HEK293 (cell line): ENCODE measurements around the gene SNAP23.

ENCODE experiments used
- CTCF ChIA-PET: fragments of 350-600 bp; formaldehyde crosslinking; extraction: SDS; loops from one replicate; lab custom pipeline; 2021; ENCODE audit warnings: antibody characterized with exemption; lab: Yijun Ruan, JAX
- POLR2A ChIA-PET: fragments of 300-600 bp; formaldehyde crosslinking; extraction: SDS; loops from one replicate; lab custom pipeline; 2020; ENCODE audit warnings: antibody characterized with exemption, inconsistent platforms; lab: Yijun Ruan, JAX
- H3K27ac ChIP-seq: fragments of 200-500 bp; sonication (Bioruptor generic); 2 replicates; pipeline ENCODE4 v1.5.1; 2014; ENCODE audit warnings: low read depth, low read length, control low read depth, inconsistent platforms; ENCODE audit errors: extremely low read depth
- H3K36me3 ChIP-seq, 2 experiments: fragments of 200-500 bp in 1 of 2; sonication (Bioruptor generic) in 1 of 2; 1 replicate in 1 of 2; 2 replicates in 1 of 2; pipeline ENCODE4 v1.5.1; 2014 to 2017; ENCODE audit warnings: inconsistent platforms in 2 of 2, low read length in 2 of 2; ENCODE audit not compliant: control insufficient read depth in 2 of 2, insufficient read depth in 1 of 2
- H3K4me1 ChIP-seq: fragments of 200-500 bp; sonication (Bioruptor generic); 2 replicates; pipeline ENCODE4 v1.5.1; 2014; ENCODE audit warnings: mild to moderate bottlenecking, low read length, inconsistent platforms; ENCODE audit not compliant: control insufficient read depth, insufficient read depth
- H3K4me3 ChIP-seq: 2 replicates; pipeline ENCODE4 v1.5.1; 2011; ENCODE audit warnings: low read depth, mild to moderate bottlenecking, control low read depth, low read length, moderate library complexity
- H3K9me3 ChIP-seq: fragments of 200-500 bp; sonication (Bioruptor generic); 2 replicates; pipeline ENCODE4 v1.5.1; 2014; ENCODE audit warnings: low read depth, low read length, inconsistent platforms; ENCODE audit not compliant: control insufficient read depth, insufficient read depth
- KLF10 ChIP-seq: fragments of 450-650 bp; IDR thresholded peaks from 2 replicates; pipeline ENCODE4 v1.5.1; 2018; ENCODE audit warnings: missing biosample characterization, mild to moderate bottlenecking, missing genetic modification characterization
- KLF9 ChIP-seq: fragments of 450-650 bp; formaldehyde crosslinking; IDR thresholded peaks from 2 replicates; pipeline ENCODE4 v1.5.1; 2016; ENCODE audit warnings: missing biosample characterization, missing genetic modification characterization, low read depth
- PATZ1 ChIP-seq: fragments of 450-650 bp; formaldehyde crosslinking; IDR thresholded peaks from 2 replicates; pipeline ENCODE4 v1.5.1; 2016; ENCODE audit warnings: missing biosample characterization, missing genetic modification characterization
- PRDM1 ChIP-seq: fragments of 450-650 bp; formaldehyde crosslinking; IDR thresholded peaks from 2 replicates; pipeline ENCODE4; 2016; ENCODE audit warnings: missing biosample characterization, missing genetic modification characterization
- PRDM10 ChIP-seq: fragments of 450-650 bp; formaldehyde crosslinking; IDR thresholded peaks from 2 replicates; pipeline ENCODE4 v1.5.1; 2016; ENCODE audit warnings: missing biosample characterization, missing genetic modification characterization
- SP2 ChIP-seq: fragments of 450-650 bp; formaldehyde crosslinking; IDR thresholded peaks from 2 replicates; pipeline ENCODE4 v1.5.1; 2016; ENCODE audit warnings: missing biosample characterization, missing genetic modification characterization
- SP3 ChIP-seq: fragments of 450-650 bp; formaldehyde crosslinking; IDR thresholded peaks from 2 replicates; pipeline ENCODE4 v1.5.1; 2016; ENCODE audit warnings: missing biosample characterization, missing genetic modification characterization
- SP7 ChIP-seq: fragments of 450-650 bp; formaldehyde crosslinking; IDR thresholded peaks from 2 replicates; pipeline ENCODE4 v1.5.1; 2016; ENCODE audit warnings: missing biosample characterization, missing genetic modification characterization
- ZBTB10 ChIP-seq: fragments of 450-650 bp; formaldehyde crosslinking; IDR thresholded peaks from 2 replicates; pipeline ENCODE4 v1.5.1; 2016; ENCODE audit warnings: missing biosample characterization, missing genetic modification characterization
- ZBTB20 ChIP-seq: fragments of 450-650 bp; formaldehyde crosslinking; IDR thresholded peaks from 2 replicates; pipeline ENCODE4 v1.5.1; 2016; ENCODE audit warnings: missing biosample characterization, missing genetic modification characterization
- ZBTB26 ChIP-seq: fragments of 450-650 bp; formaldehyde crosslinking; optimal IDR thresholded peaks from 2 replicates; pipeline ENCODE3; 2016; ENCODE audit warnings: missing biosample characterization, mild to moderate bottlenecking, missing genetic modification characterization
- ZEB2 ChIP-seq: fragments of 450-650 bp; formaldehyde crosslinking; IDR thresholded peaks from 2 replicates; pipeline ENCODE4 v1.5.1; 2016; ENCODE audit warnings: missing biosample characterization, missing genetic modification characterization
- ZFP69B ChIP-seq: fragments of 450-650 bp; formaldehyde crosslinking; IDR thresholded peaks from 2 replicates; pipeline ENCODE4 v1.5.1; 2016; ENCODE audit warnings: missing biosample characterization, missing genetic modification characterization
- ZNF174 ChIP-seq: fragments of 450-650 bp; formaldehyde crosslinking; IDR thresholded peaks from 2 replicates; pipeline ENCODE4 v1.5.0; 2017; ENCODE audit warnings: missing biosample characterization, mild to moderate bottlenecking, missing genetic modification characterization
- ZNF335 ChIP-seq: fragments of 450-650 bp; formaldehyde crosslinking; conservative IDR thresholded peaks from 2 replicates; pipeline ENCODE4 v1.5.1; 2016; ENCODE audit warnings: missing biosample characterization, missing genetic modification characterization
- ZNF341 ChIP-seq: fragments of 450-650 bp; formaldehyde crosslinking; IDR thresholded peaks from 2 replicates; pipeline ENCODE4; 2016; ENCODE audit warnings: low read depth, missing biosample characterization, missing genetic modification characterization
- ZNF366 ChIP-seq: fragments of 450-650 bp; formaldehyde crosslinking; conservative IDR thresholded peaks from 2 replicates; pipeline ENCODE4 v1.5.1; 2016; ENCODE audit warnings: missing biosample characterization, missing genetic modification characterization
- ZNF416 ChIP-seq: fragments of 450-650 bp; formaldehyde crosslinking; IDR thresholded peaks from 2 replicates; pipeline ENCODE4 v1.5.1; 2016; ENCODE audit warnings: missing biosample characterization, missing genetic modification characterization
- ZNF48 ChIP-seq: fragments of 450-650 bp; formaldehyde crosslinking; IDR thresholded peaks from 2 replicates; pipeline ENCODE4 v1.5.1; 2016; ENCODE audit warnings: missing biosample characterization, missing genetic modification characterization
- ZNF692 ChIP-seq: fragments of 450-650 bp; formaldehyde crosslinking; IDR thresholded peaks from 2 replicates; pipeline ENCODE4 v1.5.1; 2016; ENCODE audit warnings: missing biosample characterization, missing genetic modification characterization
- ZNF843 ChIP-seq: fragments of 450-650 bp; formaldehyde crosslinking; IDR thresholded peaks from 2 replicates; pipeline ENCODE4 v1.5.1; 2016; ENCODE audit warnings: missing biosample characterization, missing genetic modification characterization
- ZSCAN30 ChIP-seq: fragments of 450-650 bp; IDR thresholded peaks from 2 replicates; pipeline ENCODE4 v1.5.1; 2018; ENCODE audit warnings: missing biosample characterization, mild to moderate bottlenecking, missing genetic modification characterization, moderate library complexity
- ZSCAN5A ChIP-seq: fragments of 450-650 bp; formaldehyde crosslinking; IDR thresholded peaks from 2 replicates; pipeline ENCODE4 v1.5.1; 2016; ENCODE audit warnings: missing biosample characterization, missing genetic modification characterization
- ZXDB ChIP-seq: fragments of 450-650 bp; formaldehyde crosslinking; IDR thresholded peaks from 2 replicates; pipeline ENCODE4 v1.5.1; 2016; ENCODE audit warnings: missing biosample characterization, missing genetic modification characterization

SNAP23 gene

GRCh38 chr15:42495361-42496212 is at the start of gene SNAP23:
Gene SNAP23, plus strand, starts transcription at chr15:42495634. Its CDS starts 16,213 bp downstream, at chr15:42511847.
- no peaks in the 10 kb centered on the region for H3K9me3 ChIP-seq
- TF ChIP-seq ZNF335 (tag by site-specific recombination) (peak; percentile 95), KLF9 (tag by site-specific recombination) (peak; percentile 87), ZNF416 (tag by site-specific recombination) (no peak), ZFP69B (tag by site-specific recombination) (no peak), ZNF341 (no peak), ZXDB (tag by site-specific recombination) (peak; percentile 16; the same call in 1 of the 2 replicates), PRDM10 (tag by site-specific recombination) (peak; percentile 72), ZNF366 (tag by site-specific recombination) (0 out of 2 replicates have a peak, but pooled peaks have one; percentile 20), ZBTB20 (tag by site-specific recombination) (no peak), PRDM1 (peak; percentile 73), ZNF692 (tag by site-specific recombination) (peak; percentile 31; the same call in 1 of the 2 replicates), ZBTB26 (tag by site-specific recombination) (peak; percentile 85), ZSCAN5A (tag by site-specific recombination) (no peak), ZNF174 (no peak), ZNF843 (no peak), SP2 (tag by site-specific recombination) (peak; percentile 75), SP3 (tag by site-specific recombination) (peak; percentile 29; the same call in 1 of the 2 replicates), ZSCAN30 (no peak), SP7 (tag by site-specific recombination) (0 out of 2 replicates have a peak, but pooled peaks have one; percentile 21), PATZ1 (tag by site-specific recombination) (0 out of 2 replicates have a peak, but pooled peaks have one; percentile 42), ZBTB10 (tag by site-specific recombination) (peak; percentile 68; the same call in 1 of the 2 replicates), ZNF48 (tag by site-specific recombination) (no peak), ZEB2 (tag by site-specific recombination) (peak; percentile 24; the same call in 1 of the 2 replicates), KLF10 (peak; percentile 99)
- CTCF ChIA-PET = interaction anchor here (1.0 kb wide), 2 partner anchors 24 to 110 kb away, joined by 3 read pairs; no protein-coding TSS in a partner anchor
- POLR2A ChIA-PET = interaction anchor here (0.9 to 1.1 kb wide), 2 partner anchors 80 to 222 kb away, joined by 3 to 4 read pairs; partner anchors contain the start of genes GANC, STARD9 and TMEM87A
- no peaks in the 10 kb centered on the region; the same call in 1 of the 2 replicates for H3K4me1 ChIP-seq
- no peaks in the 10 kb centered on the region for H3K36me3 ChIP-seq
- peak within 1 kb of the TSS; percentile 81 for H3K4me3 ChIP-seq
- peak within 1 kb of the TSS; percentile 46; the same call in 1 of the 2 replicates for H3K27ac ChIP-seq
